GM21423 (cell line): ENCODE data around the gene TACR1.

Experiments used
- ATAC-seq: cut with Tn5 transposase; IDR thresholded peaks from one replicate; pipeline ENCODE4 v1.9.1; 2021; ENCODE audit warnings: mild to moderate bottlenecking, moderate library complexity; ENCODE audit not compliant: unreplicated experiment

The TACR1 gene

GRCh38 chr2:75055142-75055819 lies 144.0 kb downstream of the TACR1 start:
- peak; percentile 6 for ATAC-seq

GRCh38 chr2:75054296-75054695 lies 145.0 kb downstream of the TACR1 start:
- no peak for ATAC-seq

- peak; percentile 61 for ATAC-seq
Observed at GRCh38 chr2:75053484-75054112, 145.7 kb downstream of the TACR1 start.

GRCh38 chr2:75047992-75048625 lies 151.2 kb downstream of the TACR1 start:
- ATAC-seq, result no peak

GRCh38 chr2:75047189-75047991 lies 151.9 kb downstream of the TACR1 start:
- ATAC-seq, result no peak

- ATAC-seq, result no peak
Observed at GRCh38 chr2:75045526-75046050, 153.7 kb downstream of the TACR1 start.

GRCh38 chr2:75044291-75044690 lies 155.0 kb downstream of the TACR1 start:
- no peak for ATAC-seq

- no peak for ATAC-seq
Observed at GRCh38 chr2:75042823-75043222, 156.5 kb downstream of the TACR1 start.

GRCh38 chr2:75041731-75042600 lies 157.4 kb downstream of the TACR1 start:
- no peak for ATAC-seq

GRCh38 chr2:75041226-75041625 lies 158.1 kb downstream of the TACR1 start:
- no peak for ATAC-seq

- no peak for ATAC-seq
Observed at GRCh38 chr2:75035444-75036353, 163.6 kb downstream of the TACR1 start.

GRCh38 chr2:75033516-75033915 lies 165.8 kb downstream of the TACR1 start:
- ATAC-seq, result no peak

GRCh38 chr2:75031906-75032803 lies 167.2 kb downstream of the TACR1 start:
- ATAC-seq, result no peak

GRCh38 chr2:75031171-75031570 lies 168.1 kb downstream of the TACR1 start:
- ATAC-seq, result no peak

- no peak for ATAC-seq
Observed at GRCh38 chr2:75030218-75031009, 168.9 kb downstream of the TACR1 start.

- no peak for ATAC-seq
Observed at GRCh38 chr2:75027886-75028285, 171.4 kb downstream of the TACR1 start.

- ATAC-seq, result no peak
Observed at GRCh38 chr2:75025633-75026380, 173.5 kb downstream of the TACR1 start.
